SHP77 treated with DMSO at 0.1 percent for 48 hours (cell line): ENCODE data around the gene PSMA4.
"Not testable (repeated sequence)": the region's sequence is repeated elsewhere in the genome, so short reads cannot be mapped to it uniquely, and the experiment has no call there.

ENCODE experiments used
- DNase-seq: peaks from one replicate; lab custom pipeline; 2025; lab: John Stamatoyannopoulos, UW

Gene PSMA4

GRCh38 chr15:78551902-78552301 lies 11.7 kb downstream of the PSMA4 start:
- no peak for DNase-seq

- no peak for DNase-seq
Measured at GRCh38 chr15:78552597-78552996, 12.4 kb downstream of the PSMA4 start.

DNA sequence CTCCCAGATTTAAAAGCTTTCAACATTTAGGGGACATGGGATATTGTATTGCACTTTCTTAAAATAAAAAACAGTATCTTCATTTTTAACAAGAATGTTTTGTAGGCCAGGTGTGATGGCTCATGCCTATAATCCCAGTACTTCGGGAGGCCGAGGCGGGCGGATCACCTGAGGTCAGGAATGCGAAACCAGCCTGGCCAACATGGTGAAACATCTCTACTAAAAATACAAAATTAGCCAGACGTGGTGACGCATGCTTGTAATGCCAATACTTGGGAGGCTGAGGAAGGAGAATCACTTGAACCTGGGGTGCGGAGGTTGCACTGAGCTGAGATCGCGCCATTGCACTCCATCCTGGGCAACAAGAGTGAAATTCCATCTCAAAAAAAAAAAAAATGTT lies 20.0 kb downstream of the PSMA4 start:
- DNase-seq: not testable (repeated sequence)

DNA sequence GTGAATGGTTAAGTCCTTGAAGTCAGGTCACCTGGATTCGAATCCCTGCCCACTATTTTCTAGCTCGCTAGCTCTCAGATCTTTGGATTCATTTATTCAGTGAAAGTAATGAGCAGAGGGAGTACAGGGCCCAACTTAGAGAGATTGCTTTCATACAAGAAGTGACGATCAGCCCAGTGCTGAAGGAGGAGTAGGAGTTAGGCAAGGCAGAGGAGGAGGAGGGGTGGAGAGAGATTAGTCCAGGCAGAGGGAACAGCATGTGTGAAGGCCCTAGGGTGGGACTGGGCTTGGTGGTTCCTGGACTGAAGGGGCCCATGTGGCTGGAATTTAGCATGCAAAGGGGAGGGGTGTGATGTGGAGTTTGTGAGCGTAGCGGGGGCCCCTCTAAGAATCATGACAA lies 21.2 kb downstream of the PSMA4 start:
- no peak for DNase-seq

- no peak for DNase-seq
Measured at GRCh38 chr15:78563092-78563491, 22.8 kb downstream of the PSMA4 start.

GRCh38 chr15:78564743-78565096 lies 24.5 kb downstream of the PSMA4 start:
- DNase-seq: no peak

DNA sequence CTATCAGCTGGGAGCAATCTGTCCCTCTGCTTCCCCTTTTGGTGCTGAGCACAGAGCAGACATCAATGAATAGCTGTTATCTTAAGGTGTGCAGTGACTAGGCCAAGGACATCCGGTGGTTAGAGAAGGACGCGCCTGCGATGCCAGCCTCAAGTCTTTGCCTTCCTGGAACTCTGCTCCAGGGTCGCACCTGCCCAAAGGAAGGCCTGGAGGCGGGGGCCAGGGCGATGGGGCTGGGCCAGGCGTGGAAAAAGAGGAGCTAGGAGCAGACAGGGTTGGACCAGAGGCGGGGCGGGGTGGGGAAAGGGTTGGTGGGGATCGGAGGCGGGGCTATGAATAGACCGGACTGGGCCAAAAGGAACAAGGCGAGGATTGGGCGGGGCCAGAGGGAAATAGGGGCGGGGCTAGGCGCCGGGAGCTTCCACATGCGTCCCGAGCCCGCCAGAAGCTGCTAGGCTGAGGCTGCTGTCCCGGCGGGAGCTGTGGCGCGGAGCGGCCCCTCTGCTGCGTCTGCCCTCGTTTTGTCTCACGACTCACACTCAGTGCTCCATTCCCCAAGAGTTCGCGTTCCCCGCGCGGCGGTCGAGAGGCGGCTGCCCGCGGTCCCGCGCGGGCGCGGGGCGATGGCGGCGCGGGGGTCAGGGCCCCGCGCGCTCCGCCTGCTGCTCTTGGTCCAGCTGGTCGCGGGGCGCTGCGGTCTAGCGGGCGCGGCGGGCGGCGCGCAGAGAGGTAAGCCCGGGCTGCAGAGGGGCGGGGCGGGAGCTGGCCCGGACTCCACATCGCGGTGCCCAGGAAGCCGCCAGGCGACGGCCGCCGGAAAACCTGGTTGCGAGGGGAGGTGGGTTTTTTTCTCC lies 25.1 kb downstream of the PSMA4 start, which contains the start of gene CHRNA5:
Gene CHRNA5 (plus strand): TSS at position 424 of the 854 bp plus-strand sequence. CDS start 200 bp downstream, at position 624.
- DNase-seq: peak; percentile 87

- DNase-seq: no peak
Measured at GRCh38 chr15:78565951-78566774, 25.9 kb downstream of the PSMA4 start.

DNA sequence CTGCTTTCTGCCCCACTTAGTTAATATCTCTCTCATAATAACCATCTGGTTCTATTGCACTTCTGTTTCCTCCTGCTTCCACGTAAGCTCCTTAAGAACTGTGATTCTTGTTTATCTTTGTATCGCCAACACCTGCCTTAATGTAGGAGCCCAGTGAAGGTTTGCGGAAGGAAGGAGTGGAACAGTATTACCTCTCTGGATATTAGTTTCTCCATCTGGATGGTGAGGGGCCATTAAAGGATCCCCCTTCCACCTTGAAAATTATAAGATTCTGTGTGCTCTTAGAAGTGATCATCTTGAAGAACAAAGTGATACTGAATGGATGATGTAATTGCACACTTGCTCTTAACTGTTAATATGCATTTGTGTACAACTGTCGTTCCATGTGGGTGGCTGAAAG lies 27.3 kb downstream of the PSMA4 start:
- DNase-seq: no peak

GRCh38 chr15:78570710-78571109 lies 30.5 kb downstream of the PSMA4 start:
- no peak for DNase-seq

- no peak for DNase-seq
Measured at GRCh38 chr15:78571382-78571781, 31.1 kb downstream of the PSMA4 start.

DNA sequence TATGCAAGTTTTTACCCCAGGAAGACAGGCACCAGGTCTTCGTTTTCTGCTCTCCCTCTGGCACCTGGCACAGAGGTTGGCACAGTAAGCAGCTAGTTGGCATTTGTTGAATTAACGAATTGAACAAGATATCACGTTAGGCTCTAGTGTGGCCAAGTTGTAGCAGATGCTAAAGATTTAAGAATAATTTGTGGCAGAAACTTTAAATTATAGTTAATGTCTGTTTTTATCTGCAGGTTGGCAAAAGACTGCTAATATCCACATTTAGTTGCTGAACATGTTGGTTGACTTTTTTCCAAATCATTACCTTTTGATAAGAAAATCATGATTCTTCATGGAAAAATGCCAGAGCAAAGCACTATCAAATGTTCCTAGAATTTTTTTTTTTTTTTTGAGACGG lies 33.2 kb downstream of the PSMA4 start:
- DNase-seq: no peak

- no peak for DNase-seq
Measured at GRCh38 chr15:78574944-78575343, 34.7 kb downstream of the PSMA4 start.

- no peak for DNase-seq
Measured at GRCh38 chr15:78597583-78597982, 57.3 kb downstream of the PSMA4 start.

- DNase-seq: no peak
Measured at GRCh38 chr15:78598348-78598747, 58.1 kb downstream of the PSMA4 start.

- no peak for DNase-seq
Measured at GRCh38 chr15:78599189-78599588, 58.9 kb downstream of the PSMA4 start.
